GM12891 (cell line): ENCODE measurements around the gene TRAPPC6A.

Experiments used
- DNase-seq: peaks from one replicate; pipeline ENCODE4 v3.0.0; 2011; ENCODE audit warnings: low spot score; ENCODE audit not compliant: insufficient read length
- FAIRE-seq: peaks from 2 replicates; lab custom pipeline; 2011; peaks lifted over from hg19 to GRCh38; lab: Jason Lieb, UNC
- PAX5 ChIP-seq: IDR thresholded peaks from 2 replicates; pipeline ENCODE4 v1.6.1; 2011; ENCODE audit warnings: low read length, moderate library complexity, mild to moderate bottlenecking; ENCODE audit not compliant: insufficient read depth, severe bottlenecking
- POLR2A ChIP-seq: IDR thresholded peaks from 2 replicates; pipeline ENCODE4 v1.6.1; 2011; ENCODE audit warnings: low read depth, low read length, control low read depth
- POLR2AphosphoS5 ChIP-seq: IDR thresholded peaks from 2 replicates; pipeline ENCODE4 v1.6.1; 2011; ENCODE audit warnings: low read depth, low read length, control low read depth
- POU2F2 ChIP-seq: IDR thresholded peaks from 2 replicates; pipeline ENCODE4 v1.6.1; 2011; ENCODE audit warnings: low read depth, mild to moderate bottlenecking, control low read depth, low read length, moderate library complexity
- SPI1 ChIP-seq: IDR thresholded peaks from 2 replicates; pipeline ENCODE4 v1.6.1; 2011; ENCODE audit warnings: low read depth, low read length, control low read depth
- TAF1 ChIP-seq: IDR thresholded peaks from 2 replicates; pipeline ENCODE4 v1.6.1; 2011; ENCODE audit warnings: low read depth, low read length, control low read depth

TRAPPC6A gene

DNA sequence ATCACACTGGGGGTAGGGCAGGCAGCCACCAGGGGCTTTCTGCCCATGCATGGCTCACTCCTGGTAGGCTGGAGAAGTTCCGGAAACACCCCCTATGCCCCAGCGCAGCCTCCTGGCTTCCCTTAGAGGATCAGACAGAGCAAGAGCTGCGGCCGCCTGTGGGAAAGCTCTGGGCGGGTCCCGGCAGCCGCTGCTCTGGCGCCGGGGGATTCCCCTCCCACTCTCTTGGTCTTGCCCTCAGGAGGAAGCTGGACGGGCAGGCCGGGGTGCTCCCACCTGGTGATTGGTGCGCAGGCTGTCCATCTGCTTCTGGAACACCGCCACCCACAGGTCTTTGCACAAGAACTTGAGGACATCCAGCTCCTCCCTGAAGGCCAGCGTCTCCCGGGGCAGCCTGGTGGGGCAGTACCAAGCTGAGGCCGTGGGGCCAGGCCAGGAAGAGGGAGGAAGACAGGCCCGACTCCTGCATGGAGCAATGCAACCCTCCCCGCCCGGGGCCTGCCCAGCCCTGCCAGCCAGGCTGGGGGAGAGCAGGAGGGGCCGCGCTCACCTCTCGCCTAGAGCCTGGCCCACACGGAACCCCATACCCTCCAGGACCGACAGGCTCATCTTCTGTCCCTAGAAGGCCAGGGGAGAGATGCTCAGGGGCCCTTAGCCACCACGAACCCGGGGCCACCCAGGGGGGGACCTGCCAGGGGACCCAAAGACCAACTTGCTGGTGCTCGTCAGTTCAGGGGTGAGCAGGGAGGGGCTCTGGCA lies 13.3 kb downstream of the TRAPPC6A start:
- FAIRE-seq, result peak; percentile 89
- TF ChIP-seq TAF1, result 0 out of 2 replicates have a peak, but pooled peaks have one; percentile 20
- no peak for TF ChIP-seq POLR2A
- peak; percentile 85 for DNase-seq

DNA sequence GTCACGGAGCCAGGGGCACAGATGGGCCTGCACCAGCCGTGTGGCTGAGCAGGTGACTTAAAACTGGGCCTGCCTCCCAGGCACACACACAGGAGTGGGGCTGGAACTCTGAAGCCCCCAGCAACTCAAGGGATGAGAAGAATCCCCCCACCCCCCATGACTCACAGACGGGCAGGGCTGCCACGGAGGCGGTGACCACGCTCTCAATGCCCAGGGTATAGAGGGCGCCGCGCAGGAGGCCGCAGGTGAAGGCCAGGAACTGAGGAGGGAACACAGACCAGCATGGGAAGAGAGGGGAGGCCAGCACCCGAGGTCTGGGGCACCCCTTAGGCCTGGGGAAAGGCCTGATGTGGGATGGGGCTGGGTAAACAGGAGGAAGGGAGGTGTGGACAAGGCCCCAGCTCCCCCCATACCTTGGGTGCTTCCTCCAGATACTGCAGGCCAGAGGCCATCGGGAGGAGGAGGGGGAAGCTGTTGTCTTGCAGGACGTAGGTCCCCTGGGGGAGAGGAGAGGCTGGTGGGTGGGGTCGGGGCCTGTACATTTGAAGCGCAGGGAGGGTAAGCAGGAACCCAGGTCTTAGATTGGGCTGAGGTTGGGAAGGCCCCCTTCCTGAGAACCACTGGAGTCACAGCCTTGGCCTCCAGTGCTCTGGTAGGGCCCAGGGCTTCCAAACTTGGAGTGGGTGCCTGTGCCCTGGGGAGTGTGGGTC lies 14.1 kb downstream of the TRAPPC6A start:
- FAIRE-seq (peak; percentile 48), DNase-seq (no peak)
- TF ChIP-seq PAX5, result no peak
- no peak for TF ChIP-seq TAF1
- TF ChIP-seq POU2F2, result no peak
- TF ChIP-seq POLR2A, result no peak
- no peak for TF ChIP-seq SPI1
- no peak for TF ChIP-seq POLR2AphosphoS5

DNA sequence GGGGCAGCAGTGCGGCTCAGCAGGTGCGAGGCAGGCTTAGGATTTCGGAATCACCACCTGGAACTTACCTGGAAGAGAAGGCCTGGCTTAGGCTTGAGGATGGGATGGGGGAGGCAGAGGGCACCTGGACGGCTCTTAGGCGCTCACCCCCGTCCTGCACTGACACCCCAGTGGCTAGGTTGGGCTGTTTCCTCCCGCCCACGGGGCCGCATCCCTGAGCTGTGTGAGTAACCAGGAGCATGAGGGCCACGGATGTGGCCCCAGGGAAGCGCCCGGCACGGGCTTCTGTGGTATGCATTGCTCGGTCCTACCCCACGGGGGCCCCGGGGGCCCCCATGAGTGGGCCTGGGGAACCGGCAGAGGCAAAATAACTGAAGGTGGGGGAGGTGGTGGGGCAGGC lies 14.9 kb downstream of the TRAPPC6A start:
- no peak for DNase-seq
- FAIRE-seq, result no peak
- TF ChIP-seq POLR2AphosphoS5 (no peak), PAX5 (no peak), POU2F2 (no peak), SPI1 (no peak), POLR2A (no peak), TAF1 (no peak)

DNA sequence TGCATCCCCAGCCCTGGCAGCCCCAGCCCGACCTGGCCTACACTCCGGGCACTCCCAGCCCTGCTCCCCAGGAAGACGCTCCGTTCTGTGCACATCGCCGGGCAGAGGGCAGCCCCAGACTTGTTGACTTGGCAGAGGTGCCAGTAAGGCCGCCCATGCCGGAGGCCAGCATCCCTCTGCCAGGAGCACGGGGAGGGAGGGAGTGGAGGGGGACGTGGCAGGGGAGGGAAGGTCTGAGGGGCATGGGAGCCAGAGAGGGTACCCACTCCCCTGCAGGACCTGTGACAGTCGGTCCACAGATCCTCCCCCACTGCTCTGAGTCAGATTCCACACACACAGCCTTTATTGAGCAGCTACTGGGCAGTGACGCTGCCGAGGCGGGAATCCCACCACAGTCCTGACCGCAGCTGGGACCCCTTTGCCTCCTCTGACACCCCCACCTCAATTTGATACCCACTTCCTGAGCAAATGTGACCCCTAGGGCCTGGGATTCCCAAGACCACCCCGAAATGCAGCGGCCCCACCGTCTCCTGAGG lies 15.4 kb downstream of the TRAPPC6A start:
- TF ChIP-seq SPI1 (no peak), PAX5 (no peak), TAF1 (no peak), POU2F2 (no peak), POLR2AphosphoS5 (no peak)
- FAIRE-seq (no peak), DNase-seq (no peak)

DNA sequence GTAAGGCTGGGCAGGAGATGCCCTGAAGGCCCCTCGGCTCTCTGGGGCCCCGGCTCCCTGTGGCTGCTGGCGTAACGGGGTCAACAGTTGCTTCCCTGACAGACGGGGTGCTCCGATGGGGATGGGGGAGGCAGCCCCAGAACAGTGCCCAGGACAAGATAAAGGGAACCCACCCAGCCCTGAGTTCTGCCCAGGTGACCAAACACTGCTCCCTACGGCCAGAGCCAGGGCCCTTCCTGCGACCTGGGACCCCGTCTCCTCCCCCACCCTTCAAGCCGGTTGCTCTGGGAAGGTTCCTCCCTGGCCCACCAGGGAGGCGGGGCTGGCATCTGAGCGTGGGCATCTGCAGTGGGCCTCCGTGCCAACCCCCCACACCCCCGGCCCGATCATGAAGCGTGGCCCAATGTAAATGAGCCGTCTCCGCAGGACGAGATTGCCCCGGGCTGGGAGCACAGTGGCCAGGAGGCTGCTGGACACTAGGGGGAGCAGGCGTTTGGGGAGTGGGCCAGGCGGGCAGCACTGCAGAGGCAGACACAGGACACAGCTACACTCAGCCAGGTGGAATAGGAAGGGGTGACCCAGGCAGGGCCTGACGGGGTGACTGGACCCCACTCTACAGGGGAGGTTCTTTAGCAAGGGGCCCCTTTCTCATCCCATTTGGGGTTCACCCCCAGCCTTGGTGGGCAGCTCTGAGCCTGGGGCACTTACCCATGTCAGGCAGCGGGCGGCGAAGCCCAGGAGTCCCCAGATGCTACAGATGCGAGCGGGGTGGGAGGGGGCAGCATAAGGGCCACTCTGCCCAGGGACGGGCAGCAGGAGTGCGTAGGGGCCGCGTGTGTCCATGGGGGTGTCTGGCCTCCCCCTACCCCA lies 16.1 kb downstream of the TRAPPC6A start:
- DNase-seq (no peak), FAIRE-seq (no peak)
- no peak for TF ChIP-seq SPI1
- TF ChIP-seq TAF1, result no peak
- TF ChIP-seq POU2F2, result no peak
- TF ChIP-seq POLR2AphosphoS5, result no peak
- no peak for TF ChIP-seq POLR2A
- no peak for TF ChIP-seq PAX5

DNA sequence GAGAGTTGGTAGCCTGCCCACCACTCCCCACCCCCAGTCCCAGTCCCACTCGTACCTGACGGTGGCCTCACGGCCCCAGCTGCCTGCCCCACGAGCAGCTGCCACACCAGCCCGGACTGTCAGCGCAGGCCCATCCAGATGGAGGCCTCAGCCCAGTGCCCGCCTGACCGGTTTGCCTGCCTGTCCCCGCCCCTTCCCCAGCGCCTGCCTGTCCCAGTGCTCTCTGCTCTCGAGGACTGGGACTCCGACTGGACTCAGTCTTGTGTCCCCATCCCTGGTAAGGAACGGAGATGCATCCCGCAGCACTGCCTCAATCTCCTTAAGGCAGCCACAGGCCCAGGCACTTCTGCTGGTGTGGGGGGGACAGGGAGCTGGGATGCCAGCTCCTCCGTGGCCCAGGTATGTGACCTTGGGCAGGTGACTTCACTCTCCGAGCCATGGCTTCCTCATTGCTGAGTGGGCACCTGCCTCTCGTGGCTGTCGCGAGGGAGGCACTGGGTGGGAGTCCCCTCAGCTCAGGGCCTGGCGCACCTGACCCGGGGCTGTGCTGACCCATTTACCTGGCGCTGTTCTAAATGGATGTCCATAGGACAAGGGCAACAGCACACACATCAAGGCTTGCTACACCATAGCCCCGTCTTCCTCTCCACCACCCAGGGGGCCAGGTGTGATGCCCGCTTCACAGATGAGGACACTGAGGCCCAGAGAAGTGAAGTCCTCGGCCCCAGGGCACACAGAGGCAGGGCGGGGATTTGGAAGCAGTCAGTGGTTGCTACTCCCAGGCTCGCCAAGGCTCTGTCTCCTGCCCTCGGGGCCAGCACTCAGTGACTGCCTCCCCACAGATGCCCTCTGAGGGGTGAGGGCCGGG lies 16.9 kb downstream of the TRAPPC6A start, which contains the start of gene NKPD1:
Gene NKPD1, minus strand, starts transcription at position 113 of the 868 bp plus-strand sequence. CDS start 832 bp downstream, outside the sequence.
- no peak for FAIRE-seq
- TF ChIP-seq TAF1 (no peak), SPI1 (no peak), POLR2A (no peak), POU2F2 (no peak), PAX5 (no peak), POLR2AphosphoS5 (no peak)
- no peak for DNase-seq

DNA sequence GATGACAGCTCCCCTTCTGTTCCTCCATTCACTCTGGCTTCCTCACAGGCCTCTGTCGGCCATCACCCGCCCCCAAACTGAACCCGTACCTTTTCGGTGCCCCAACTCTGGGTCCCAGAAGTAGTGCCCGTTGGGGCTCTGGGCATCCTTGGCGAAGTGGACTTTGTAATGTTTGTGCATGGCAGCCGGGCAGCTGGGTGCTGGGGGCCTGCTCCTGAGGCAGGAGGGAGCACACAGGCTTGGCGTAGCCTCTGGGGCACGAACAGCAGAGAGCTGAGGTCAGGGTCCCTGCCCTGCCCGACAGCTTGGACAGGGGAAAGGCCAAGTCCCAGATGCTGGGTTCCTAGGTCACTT lies 18.1 kb downstream of the TRAPPC6A start:
- no peak for TF ChIP-seq POLR2A
- TF ChIP-seq PAX5, result no peak
- TF ChIP-seq POLR2AphosphoS5, result no peak
- no peak for TF ChIP-seq POU2F2
- no peak for TF ChIP-seq SPI1
- no peak for TF ChIP-seq TAF1
- no peak for FAIRE-seq
- DNase-seq, result no peak

DNA sequence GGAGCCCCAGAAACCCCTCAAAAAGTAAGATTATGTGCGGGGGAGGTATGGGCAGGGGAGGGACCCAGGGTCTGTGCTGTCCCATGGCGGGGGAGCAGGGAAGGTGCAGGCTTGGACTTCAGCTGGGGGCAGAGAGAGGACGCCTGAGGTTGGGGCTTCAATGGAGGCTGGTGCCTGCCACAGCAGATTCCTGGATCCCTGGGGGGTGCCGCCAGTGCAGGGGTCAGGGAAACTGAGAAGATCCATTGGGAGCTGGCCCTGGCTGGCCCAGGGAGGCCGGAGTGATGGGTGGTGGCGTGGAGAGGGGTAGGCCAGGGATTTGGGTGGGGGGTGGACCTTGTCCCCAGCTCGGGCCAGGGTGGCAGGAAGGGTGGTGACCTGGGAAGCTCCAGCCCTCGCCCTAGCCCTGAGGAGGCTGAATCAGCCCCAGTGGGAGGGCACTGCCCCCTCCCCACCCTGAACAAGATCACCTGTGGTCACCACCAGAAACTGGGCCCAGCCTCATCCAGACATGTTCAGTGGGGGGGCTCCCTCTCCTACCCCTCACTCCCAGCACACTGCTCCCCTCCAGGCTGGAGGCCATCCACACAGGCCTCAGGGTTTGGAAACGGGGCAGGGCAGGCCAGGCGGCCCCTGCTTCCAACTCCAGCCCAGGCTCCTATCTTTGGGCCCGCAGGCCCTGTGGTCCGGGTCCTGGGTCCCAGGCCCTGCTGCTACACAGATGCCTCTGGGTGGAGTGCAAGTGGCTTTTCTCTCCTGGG lies 18.6 kb downstream of the TRAPPC6A start:
- no peak for DNase-seq
- no peak for FAIRE-seq
- TF ChIP-seq TAF1, result no peak
- no peak for TF ChIP-seq POU2F2
- no peak for TF ChIP-seq POLR2A
- TF ChIP-seq SPI1, result no peak
